T1000 (cell line): ENCODE measurements around the gene RTL10.

Source experiments
- DNase-seq: peaks from one replicate; lab custom pipeline; 2025; ENCODE audit warnings: mixed read lengths; lab: John Stamatoyannopoulos, UW

RTL10 gene

DNA sequence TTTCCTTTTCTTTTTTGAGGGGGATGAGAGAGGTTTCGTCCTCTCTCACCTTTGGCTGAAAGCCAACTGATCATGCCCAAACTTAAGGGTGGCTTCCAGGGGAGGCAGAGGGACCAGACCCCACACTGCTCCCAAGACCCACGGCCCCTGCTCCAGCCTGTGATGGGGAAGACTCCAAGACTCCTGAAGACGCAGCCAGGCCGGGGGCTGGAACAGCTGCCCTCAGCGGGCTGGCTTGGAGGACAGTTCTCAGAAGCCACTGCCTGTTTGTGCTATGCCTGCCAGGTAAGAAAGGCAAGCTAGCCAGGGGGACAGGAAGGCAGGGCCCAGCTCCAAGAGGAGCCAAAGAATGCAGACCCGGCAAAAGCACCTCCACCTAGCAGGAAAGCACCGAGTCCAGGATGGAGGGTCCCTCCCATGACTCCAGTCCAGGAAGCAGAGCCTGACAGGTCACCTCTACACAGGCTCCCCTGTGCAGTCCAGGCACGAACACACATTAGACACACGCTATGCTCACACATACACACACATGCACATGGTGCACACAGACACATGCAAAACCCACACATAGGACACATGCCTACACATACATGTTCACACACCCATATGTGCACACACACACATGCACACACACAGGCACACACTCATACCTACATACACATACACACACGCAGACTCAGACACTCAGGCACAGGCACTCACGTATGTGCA, 31.3 kb downstream of the RTL10 start:
- no peak for DNase-seq

DNA sequence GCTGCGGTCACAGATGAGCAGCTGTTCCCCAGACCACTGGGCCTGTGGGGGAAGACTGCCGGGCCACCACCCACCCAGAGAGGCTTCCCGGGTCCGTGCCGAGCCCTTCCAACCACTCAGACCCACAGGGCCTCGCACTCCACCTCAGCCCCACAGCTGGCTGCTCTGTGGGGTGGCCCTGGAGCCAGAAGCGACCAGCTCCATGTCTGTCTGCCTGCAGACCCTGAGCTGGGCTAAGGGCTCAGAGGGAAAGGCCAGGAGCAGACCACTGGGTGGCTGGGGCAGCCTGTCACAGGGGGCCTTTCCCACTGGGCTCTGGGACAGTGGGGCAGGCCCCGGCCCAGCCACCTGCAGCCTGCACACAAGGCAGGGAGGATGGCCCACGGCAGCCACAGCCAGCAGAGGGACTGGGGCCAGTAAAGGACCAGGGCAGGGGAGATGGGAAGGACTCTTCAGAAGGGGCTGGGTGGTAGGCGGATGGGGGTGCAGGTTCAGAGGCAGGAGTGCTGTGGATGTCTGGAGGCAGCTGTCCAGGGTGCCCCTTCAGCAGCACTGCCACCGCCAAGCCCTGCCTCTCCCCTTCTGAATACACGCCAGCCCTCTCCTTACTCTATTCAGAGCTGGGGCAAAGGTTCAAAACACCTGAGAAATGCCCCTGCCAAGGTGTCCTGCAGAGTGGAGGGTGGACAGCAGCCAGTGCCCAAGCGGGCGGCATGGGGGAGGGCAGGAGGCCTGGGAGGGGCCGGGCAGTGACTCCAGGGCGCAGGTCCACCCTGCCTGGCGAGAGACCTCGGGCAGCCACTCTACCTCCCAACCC, 32.2 kb downstream of the RTL10 start:
- no peak for DNase-seq

DNA sequence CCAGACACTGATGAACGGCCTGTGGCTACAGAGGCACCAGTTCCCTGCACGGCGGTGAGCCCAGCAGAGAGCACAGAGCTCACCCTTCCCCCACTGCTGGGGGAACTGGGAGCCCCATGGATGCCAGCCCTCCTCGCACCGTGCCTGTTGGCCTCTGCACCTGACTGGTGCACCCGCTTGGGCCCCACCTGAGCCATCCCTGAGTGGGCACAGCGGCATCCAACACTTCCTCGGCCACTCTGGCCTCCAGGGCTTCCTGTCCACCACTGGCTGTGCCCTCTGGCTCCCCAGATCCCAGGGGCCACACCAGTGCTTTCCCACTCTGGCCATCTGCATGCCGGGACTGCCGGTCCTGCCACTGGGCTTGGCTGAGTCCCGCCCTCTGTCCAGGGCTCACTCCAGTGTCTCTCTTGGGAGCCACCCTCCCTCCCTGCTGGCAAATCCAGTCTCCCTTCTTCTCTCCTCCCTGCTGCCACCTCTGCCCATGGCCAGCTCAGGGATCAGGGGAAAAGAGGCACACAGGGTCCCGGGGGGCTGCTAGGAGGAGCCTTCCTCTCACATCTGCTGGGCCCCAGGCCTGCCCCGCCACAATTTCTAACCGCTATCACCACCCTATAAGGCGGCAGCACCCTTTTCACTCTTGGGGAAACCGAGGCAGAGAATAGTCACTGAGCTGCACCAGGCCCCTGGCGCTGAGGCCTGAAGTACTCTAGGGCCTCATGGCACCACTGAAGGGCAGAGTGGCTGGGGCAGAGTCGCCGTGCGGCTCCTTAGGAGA, 33.0 kb downstream of the RTL10 start:
- DNase-seq, result no peak

DNA sequence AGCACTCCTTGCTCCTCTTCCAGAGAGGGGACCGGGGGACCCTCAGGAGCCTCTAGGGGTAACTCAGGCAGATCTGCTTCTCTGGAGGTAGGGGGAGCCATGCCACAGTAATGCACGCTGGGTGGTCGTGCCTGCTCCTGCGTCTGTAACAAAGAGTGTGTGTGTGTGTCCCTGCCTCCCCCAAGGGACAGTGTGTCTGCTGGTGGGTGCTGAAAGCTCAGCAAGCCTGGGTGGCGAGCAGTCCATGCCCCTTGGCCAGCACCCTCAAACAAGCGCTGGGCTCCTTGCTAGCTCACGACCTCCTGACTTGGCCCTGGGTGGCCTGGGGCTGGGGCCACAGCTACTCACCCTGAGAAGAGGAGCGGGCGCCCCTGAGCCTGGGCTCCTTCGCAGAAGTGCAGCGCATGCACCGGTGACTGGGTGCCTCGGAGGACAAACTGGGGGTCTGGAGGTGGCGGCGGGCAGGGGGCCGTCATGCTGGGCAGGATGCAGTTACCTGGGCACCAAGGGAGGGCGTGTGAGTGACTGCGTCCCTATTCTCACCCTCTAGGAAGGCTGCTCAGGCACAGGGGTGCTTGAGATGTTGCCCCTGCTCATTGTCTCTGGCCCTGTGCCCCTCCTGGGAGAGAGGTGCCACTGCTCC, 33.7 kb downstream of the RTL10 start:
- no peak for DNase-seq

DNA sequence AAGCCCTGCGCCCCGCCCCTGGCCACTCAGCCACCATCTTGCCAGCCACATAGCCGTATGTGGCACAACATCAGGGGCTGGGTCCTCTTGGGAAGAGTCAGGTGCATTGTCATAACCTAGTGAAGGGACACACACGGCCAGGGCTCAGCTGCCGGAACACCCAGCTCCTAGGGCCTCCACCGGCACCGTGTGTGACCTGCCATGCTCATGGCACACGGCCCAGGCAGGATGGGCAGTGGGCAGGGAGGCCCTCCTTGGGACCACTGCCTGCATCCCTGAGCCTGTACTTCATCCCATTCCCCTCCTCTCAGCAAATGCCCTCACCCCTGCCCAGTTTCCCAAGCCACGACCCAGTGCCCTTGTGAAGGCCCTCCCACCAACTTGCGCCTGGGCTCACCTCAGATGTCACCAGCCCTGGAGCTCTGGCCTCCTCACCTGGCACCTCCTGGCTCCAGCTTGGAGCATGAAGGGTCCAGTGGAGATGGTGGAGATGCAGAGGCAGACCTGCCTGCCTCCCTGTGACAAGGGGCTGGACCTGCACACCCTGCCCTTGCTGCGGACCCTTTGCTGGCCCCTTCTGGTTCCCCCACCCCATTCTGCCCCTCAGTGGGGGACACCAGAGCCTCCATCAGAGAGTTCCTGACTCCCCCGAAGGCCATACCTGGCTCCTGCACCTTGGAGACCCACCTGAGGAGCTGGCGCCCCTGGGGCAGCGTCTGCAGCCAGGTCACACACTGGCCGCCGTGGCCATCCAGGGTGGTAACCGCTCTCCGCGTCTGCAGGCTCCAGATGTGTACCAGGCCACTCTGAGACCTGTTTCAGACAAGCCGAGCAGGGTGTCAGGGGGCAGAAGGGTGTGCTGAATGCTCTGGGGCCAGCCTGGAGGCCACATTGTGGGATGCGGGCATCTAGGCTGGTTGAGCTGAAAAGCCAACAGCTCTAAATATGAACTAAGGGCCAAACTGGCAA, 34.5 kb downstream of the RTL10 start:
- DNase-seq, result no peak

DNA sequence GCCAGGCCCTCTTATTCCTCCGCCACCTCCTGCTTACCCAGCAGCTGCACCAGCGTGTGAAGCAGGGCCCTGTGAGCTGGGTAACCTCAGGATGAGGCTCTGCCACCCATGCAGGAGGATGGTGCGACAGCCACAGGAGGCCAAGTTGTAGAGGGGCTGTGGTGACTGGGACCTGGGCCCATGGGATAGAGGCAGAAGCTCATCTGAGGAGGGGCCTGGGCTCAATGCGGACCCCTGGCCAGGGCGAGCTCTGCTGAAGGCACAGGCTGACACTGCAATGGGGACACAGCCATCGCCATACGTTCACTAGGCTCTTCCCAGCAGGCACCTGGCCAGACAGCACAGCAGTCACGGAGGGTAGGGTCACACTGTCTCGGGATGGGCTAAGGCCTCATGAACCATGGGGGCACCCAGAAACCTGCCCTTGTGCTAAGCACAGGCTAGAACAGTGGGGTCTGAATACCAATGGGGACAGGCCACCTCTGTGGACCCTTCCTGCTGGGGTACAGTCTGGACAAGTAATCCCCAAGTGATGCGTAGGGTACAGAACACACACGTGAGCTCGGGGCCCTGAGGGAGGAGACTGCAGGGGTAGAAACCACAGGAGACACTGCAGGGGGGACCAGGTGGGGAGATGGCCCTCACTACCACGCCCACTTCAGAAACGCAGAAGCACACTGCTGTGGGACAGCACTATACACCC, 35.3 kb downstream of the RTL10 start:
- no peak for DNase-seq

DNA sequence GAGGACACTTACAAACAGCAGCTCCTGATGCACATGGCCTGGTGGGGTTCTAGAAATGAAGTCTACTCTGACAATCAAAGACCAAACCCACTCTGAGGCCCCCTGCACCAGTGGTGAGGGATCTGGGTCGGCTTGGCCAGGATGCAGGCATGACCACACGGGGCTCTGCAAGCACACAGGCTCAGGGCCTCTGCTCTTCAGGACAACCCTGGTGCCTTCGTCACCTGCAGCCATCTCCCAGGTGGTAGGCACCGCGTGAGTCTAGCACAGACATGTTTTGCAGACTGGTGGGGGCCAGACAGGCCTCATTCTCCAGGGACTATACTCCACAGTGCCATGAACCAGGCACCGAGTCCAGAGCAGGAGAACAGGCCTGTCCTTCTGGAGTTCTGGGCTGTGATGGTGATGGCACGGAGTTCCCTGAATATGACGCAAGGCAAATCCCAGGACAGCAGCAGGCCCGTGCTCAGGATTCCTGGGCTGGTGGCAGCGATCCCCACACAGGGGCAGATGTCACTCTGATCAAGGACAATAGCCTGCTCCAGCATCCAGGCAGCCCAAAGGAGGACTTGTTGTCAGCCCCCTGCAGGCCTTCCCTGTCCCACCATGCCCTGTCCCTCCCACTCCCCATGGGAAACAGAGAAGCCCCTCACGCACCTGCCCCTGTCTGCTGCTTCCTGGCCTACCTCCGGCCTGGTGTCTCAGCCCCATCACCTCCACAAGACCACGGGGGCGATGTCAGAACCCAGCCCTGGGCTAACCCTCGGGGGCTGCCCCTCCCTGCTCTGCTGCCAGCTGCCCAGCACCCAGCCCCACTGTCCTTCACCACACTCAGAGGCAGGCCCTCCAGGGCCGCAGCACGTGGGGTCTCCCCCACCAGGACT, 36.1 kb downstream of the RTL10 start:
- DNase-seq, result no peak

DNA sequence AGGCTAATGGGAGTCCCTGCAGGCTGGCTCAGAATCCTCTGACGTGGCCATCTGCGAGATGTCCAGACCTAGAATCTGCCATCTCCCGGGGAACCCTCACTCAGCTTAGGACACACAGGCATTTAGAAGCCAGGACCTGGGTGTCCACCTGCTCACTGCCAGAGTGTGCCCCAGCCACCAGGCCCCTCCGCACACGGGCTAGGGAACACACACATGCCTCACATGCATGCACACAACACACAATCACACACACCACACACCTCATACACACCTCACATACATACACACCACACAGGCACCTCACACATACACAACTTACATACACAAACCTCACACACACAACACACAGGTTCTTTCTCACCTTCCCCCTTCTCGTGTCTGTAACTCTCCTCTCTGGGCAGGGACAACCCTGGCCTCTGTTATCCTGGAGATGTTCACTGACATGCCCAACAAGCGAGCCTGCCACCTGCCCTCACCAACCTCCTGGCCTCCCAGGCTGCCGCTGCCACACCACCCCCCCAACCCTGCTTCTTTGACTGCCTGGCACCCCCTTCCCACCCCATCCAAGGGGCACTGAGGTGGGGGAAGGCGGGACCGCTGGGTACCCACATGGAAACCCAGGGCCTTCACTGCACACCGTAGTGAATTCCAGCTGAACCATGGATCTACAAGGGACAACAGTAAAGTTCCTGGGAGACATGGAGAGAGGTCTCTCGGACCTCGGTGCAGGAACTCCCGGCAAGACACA, 38.1 kb downstream of the RTL10 start:
- DNase-seq, result no peak

DNA sequence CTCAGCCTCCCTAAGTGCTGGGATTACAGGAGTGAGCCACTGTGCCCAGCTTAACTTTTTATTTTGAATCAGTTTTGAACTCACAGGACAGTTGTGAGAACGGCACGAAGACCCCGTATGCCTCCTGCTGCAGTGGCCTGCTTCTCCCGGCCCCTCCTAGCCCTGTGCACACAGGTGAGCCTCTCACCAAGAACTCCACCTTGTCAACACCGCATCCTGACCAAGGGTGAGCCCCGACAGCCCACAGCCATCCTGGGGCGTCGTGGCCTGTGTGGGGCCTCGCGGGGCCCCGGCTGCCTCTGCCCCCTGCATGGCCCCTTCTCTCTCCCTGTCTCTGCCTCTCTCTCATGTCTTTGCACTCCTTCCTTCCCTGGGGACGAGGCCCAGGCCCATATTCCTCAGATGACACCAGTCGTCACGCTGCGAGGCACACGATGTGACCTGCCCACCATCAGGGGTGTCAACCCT, 38.8 kb downstream of the RTL10 start:
- DNase-seq, result no peak

DNA sequence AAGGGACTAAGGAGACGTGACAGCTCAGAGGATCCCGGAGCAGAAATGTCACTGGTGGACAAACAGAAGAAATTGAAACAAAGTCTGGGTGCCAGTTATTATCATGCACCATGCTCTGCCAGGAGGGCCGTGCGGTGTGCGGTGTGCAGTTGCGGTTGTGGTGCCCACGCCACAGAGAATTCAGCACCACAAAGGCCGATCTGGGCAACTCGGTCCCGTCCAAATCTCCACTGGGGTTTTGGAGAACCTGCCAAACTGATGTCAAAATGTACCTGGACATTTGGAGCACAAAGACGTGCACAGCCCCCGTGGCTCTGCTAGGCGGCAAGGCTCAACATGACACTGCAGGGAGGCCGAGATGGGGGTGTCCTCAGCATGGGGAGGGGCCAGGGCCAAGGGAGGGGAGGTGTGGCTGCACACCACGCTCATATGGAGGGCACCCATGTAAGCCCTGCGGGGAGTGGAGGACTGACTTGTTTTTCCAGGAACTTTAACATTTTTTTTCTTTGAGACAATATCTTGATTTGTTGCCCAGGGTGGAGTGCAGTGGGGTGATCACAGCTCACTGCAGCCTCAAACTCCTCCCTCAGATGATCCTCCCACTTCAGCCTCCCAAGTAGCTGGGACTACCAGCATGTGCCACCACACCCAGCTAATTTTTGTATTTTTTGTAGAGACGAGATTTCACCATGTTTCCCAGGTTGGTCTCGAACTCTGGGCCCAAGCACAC, 39.4 kb downstream of the RTL10 start:
- no peak for DNase-seq

DNA sequence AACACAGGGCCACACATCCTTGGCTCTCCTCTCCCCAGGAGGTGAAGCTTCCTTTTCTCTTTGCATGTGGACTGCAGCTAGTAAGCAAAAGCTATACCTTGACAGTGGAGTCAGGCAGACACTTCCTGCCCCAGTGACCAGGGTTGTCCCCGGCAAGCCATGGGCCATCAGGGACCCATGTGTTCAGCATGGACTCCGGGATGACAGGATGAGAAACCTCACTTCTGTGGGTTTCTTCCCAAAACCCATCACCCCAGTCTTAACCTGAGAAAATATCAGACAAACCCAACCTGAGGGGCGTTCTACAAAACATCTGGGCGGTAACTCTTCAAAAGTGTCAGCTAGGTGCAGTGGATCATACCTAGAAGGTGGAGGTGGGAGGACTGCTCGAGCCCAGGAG, 40.2 kb downstream of the RTL10 start:
- DNase-seq, result no peak

DNA sequence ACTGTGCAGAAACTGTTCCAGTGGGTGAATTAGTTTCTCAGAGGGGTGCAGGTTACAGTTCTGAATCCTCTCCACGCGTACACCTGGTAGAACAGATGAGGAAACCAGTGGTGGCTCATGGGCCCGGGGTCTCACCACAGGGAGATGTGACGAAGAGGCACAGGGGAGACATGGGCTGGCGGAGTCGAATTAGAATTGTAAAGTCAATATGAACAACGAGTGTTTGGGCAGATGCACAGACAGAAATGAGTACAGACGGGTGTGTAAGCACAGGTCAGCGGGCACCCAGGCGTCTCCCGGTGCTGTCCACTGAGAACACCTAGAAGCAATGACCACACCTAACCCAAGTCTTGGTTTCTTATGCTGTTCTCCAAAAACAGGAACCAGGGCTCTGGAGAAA, 41.8 kb downstream of the RTL10 start:
- no peak for DNase-seq

DNA sequence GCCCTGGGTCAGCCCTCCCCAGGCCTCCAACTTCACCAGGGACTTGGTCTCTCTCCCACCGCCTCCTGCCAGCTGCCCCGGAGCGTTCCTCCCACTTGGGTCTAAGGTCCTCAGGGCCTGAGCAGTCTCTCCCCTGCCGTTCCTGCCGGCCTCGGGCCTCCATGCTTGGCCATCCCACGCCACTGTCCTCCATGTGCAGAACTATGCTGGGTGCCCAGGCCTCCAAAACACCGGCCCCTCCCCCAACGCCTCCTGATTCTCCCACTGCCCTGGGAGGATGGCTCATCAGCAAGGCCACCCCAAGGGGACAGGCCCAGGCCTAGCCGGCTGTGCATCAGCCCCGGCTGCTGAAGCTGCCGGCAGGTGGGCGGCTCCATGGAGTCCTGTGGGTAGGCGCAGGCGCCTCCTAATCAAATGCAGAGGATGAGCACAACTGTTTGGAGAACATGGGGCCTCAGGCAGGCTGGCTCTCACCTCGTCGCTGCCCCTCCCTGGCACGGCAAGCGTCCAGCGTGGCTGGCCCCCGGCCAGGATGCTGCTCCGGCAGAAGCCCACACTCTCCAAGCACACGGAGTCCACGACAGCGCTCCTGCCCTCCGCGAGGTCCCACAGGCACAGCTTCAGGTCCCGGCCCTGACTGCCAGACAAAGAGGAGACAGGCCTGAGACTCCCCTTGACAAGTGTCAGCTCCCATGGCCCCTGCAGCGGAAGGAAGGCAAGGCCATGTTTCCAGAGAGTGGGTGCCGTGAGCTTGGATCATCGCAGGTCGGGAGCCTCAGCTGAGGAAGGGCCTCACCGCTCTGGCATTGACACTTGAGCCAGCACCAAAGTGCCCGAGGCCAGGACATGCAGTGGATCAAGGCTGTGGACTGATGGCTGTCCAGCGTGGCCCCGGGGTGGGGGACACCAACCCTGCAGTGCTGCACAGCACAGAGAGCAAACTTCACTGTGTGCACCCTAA, 42.6 kb downstream of the RTL10 start:
- DNase-seq, result no peak

DNA sequence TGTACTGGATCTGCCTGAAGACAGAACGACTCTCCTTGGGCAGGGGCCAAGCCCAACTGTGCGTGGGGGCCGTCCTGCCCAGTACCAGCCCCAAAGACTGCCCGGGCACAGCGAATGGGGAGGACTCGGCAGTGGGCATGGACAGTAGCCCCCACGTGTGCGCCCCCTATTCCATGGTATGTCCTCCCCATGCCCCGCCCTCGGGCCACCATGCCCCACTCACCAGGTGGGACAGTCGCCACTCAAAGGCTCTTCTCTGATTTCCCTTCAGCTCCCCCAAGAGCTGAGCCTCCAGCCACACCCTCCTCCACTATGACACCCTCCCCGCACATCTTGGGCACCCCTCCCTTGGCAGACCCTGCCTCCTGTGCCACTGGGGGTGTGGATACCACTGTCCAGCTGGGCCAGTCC, 43.5 kb downstream of the RTL10 start:
- no peak for DNase-seq

DNA sequence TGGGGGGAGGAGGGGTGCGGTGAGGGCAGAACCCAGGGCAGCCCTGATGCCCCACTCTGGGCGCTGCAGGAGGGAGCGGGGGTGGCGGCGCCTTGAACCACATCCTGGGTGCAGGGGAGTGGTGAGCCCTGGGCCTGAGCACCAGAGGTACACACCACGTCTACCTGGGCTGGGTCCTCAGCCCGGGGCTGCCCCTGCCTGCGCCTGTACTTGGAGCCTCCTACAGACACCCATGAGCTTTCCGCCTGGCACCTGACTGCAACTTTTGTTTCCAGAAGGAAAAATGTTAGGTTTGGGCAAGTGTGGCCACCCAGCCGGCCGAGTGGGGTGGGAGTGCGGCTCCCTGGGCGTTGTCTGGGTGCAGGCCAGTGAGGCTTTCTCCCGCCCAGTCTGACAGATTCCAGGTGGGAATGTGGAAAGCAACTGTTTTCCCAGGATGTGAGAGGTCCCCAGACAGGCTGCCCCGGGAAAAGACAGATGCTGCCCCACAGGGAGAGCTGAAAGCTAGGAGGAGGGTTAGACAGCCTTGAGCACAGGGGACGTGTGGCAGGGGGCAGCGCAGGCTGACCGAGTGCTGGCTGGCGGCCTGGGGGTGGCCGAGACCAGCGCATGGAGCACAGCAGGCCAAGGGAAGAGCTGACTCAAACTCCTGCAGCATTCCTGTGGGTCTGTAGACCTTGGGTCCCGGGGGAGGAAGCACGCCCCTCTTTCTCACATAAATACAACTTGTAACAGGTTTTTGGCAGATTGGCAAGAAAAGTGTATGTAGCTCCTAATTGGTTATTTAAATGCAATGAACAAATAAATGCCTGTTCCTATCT, 44.1 kb downstream of the RTL10 start:
- no peak for DNase-seq

DNA sequence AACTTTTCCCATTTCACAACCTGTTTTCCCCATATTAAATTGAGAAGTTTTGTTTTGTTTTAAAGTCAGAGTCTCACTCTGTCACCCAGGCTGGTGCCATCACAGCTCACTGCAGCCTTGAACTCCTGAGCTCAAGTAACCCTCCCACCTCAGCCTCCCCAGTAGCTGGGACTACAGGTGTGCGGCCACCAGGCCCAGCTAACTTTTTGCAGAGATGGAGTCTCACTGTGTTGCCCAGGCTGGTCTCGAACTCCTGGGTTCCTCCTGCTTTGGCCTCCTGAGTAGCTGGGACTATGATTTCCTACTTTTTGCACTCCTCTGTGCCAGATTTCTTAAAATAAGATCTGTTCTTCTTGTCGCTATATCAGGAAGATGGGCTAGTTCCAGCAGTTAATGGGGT, 44.9 kb downstream of the RTL10 start:
- no peak for DNase-seq
